HG03575 (cell line): ENCODE data around the gene PDXK.

Experiments
- ATAC-seq: cut with Tn5 transposase; IDR thresholded peaks from one replicate; pipeline ENCODE4 v1.9.1; 2021; ENCODE audit not compliant: unreplicated experiment, insufficient number of reproducible peaks, low FRiP score; ENCODE audit errors: extremely low read depth

The PDXK gene

GRCh38 chr21:43719748-43720538 lies 1.0 kb downstream of the PDXK start:
- no peak for ATAC-seq

- no peak for ATAC-seq
Measured at GRCh38 chr21:43720539-43721166, 1.7 kb downstream of the PDXK start.

GRCh38 chr21:43721206-43721605 lies 2.3 kb downstream of the PDXK start:
- ATAC-seq = no peak

GRCh38 chr21:43721939-43722338 lies 3.0 kb downstream of the PDXK start:
- no peak for ATAC-seq

GRCh38 chr21:43723648-43724047 lies 4.7 kb downstream of the PDXK start:
- ATAC-seq = no peak

- no peak for ATAC-seq
Measured at GRCh38 chr21:43726686-43727518, 8.0 kb downstream of the PDXK start.

- ATAC-seq = no peak
Measured at GRCh38 chr21:43727519-43728153, 8.7 kb downstream of the PDXK start.

GRCh38 chr21:43728154-43728466 lies 9.2 kb downstream of the PDXK start:
- ATAC-seq = no peak

GRCh38 chr21:43728467-43729390 lies 9.8 kb downstream of the PDXK start:
- no peak for ATAC-seq

GRCh38 chr21:43731476-43731875 lies 12.5 kb downstream of the PDXK start:
- ATAC-seq = no peak

GRCh38 chr21:43731891-43732711 lies 13.2 kb downstream of the PDXK start:
- ATAC-seq = no peak

GRCh38 chr21:43733060-43733459 lies 14.1 kb downstream of the PDXK start:
- no peak for ATAC-seq

- ATAC-seq = no peak
Measured at GRCh38 chr21:43733529-43734071, 14.7 kb downstream of the PDXK start.

GRCh38 chr21:43734131-43734927 lies 15.4 kb downstream of the PDXK start:
- ATAC-seq = no peak

GRCh38 chr21:43734928-43735229 lies 15.9 kb downstream of the PDXK start:
- ATAC-seq = no peak

- no peak for ATAC-seq
Measured at GRCh38 chr21:43735236-43736091, 16.5 kb downstream of the PDXK start.
